A673 (cell line): ENCODE measurements around the gene KCNJ11.

ENCODE experiments used
- CTCF ChIP-seq: fragments of 300-800, 200-600 bp; sonication (generic); conservative IDR thresholded peaks from 2 replicates; pipeline ENCODE4 v1.5.1; 2017; ENCODE audit warnings: low read depth, mild to moderate bottlenecking, antibody characterized with exemption, low read length, moderate library complexity, mixed read lengths
- EZH2 ChIP-seq: fragments of 200-600 bp; sonication (generic); IDR thresholded peaks from 2 replicates; pipeline ENCODE4 v1.6.1; 2017; ENCODE audit warnings: borderline replicate concordance, low read depth, mild to moderate bottlenecking, mixed read lengths, antibody characterized with exemption, low read length; ENCODE audit not compliant: poor library complexity, severe bottlenecking

GRCh38 chr11:17415523-17416104 lies 27.2 kb upstream of the KCNJ11 start:
- TF ChIP-seq CTCF (no peak), EZH2 (no peak)
